ENCODE data around the gene DGKI. TPM values are rescaled to one million over a fixed set of nuclear protein-coding genes. Genes with fewer than 3 reads are reported as not detected.

Gene DGKI
- total and polyA plus RNA-seq, 3 donors from 2014 or later: 3.2 to 6.6 (median 4.3) TPM

DNA sequence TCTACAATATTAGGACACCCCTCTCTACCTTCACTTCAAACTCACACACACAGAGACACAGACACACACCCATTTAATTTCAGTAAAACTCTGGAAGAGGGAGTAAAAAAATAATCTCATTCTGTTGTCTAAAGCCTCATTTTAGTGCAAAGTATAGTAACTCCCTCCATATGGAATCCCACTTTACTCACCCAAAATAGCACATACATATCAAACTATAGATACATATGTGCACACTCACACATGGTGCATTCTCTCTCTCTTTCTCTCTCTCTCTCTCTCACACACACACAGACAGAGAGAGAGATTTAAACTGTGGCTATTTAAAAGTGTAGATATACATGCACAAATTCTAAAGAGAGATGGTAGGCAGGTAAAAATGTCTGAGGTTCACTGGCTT lies 323.6 kb downstream of the DGKI start:
- Histone ChIP-seq H3K9me3 (no peaks in the 10 kb centered on the region), H3K4me3 (no peak overlapping the region), H3K36me3 (ENCODE audit: low read depth, missing control alignments) (no peaks in the 10 kb centered on the region), H3K4me1 (no peaks in the 10 kb centered on the region), H3K27ac (no peak overlapping the region), H3K27me3 (no peaks in the 10 kb centered on the region)
- intact Hi-C loops (cut with DNase I; ENCODE audit: low total_unique reads): no loop called here
- no peak for TF ChIP-seq CTCF (IDR thresholded peaks at IDR 0.05)
- no peak for TF ChIP-seq POLR2A (IDR thresholded peaks at IDR 0.05)
- DNase-seq: no peak

- intact Hi-C loops (cut with DNase I; ENCODE audit: low total_unique reads): no loop called here
- H3K4me3 ChIP-seq: no peak overlapping the region
- no peaks in the 10 kb centered on the region for H3K27me3 ChIP-seq
- no peaks in the 10 kb centered on the region for H3K36me3 ChIP-seq (ENCODE audit: low read depth, missing control alignments)
- DNase-seq: no peak
- WGBS, 2 donors: 92 to 93% methylated on average over 5 of the region's 5 CpGs
- no peak for TF ChIP-seq CTCF (IDR thresholded peaks at IDR 0.05)
- TF ChIP-seq POLR2A (IDR thresholded peaks at IDR 0.05): no peak
- no peaks in the 10 kb centered on the region for H3K9me3 ChIP-seq
- H3K4me1 ChIP-seq: no peaks in the 10 kb centered on the region
- no peak overlapping the region for H3K27ac ChIP-seq
Observed at GRCh38 chr7:137521451-137521850, 325.3 kb downstream of the DGKI start.

DNA sequence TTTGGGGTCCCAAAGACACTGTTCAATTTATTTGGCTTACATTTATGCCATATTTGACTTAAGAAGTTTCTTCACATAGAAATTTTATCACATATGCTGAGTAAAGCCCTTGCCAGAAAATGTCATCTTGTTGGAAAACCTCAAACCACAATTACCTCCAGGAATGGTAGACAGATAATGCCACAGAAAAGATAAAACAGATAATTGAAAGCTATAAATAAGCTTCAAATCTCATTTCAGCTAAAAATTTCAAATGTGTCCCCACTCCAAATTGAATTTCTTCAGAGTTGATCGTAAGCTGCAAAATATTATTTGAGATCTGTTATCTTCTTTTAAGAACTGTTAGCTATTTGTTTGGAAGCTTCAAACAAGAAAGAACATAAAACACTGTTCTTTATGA lies 326.8 kb downstream of the DGKI start:
- WGBS, 2 donors: 92% methylated on average over 1 of the region's 1 CpG
- Histone ChIP-seq H3K4me3 (no peak overlapping the region), H3K9me3 (no peaks in the 10 kb centered on the region), H3K36me3 (ENCODE audit: low read depth, missing control alignments) (no peaks in the 10 kb centered on the region), H3K4me1 (no peaks in the 10 kb centered on the region), H3K27me3 (no peaks in the 10 kb centered on the region), H3K27ac (no peak overlapping the region)
- no peak for DNase-seq
- no peak for TF ChIP-seq POLR2A (IDR thresholded peaks at IDR 0.05)
- no peak for TF ChIP-seq CTCF (IDR thresholded peaks at IDR 0.05)
- intact Hi-C loops (cut with DNase I; ENCODE audit: low total_unique reads): no loop called here

- H3K27ac ChIP-seq: no peak overlapping the region
- intact Hi-C loops (cut with DNase I; ENCODE audit: low total_unique reads): no loop called here
- no peak for TF ChIP-seq POLR2A (IDR thresholded peaks at IDR 0.05)
- no peak for TF ChIP-seq CTCF (IDR thresholded peaks at IDR 0.05)
- WGBS, 2 donors: 56 to 80% methylated on average over 4 of the region's 4 CpGs
- H3K4me3 ChIP-seq: no peak overlapping the region
- no peaks in the 10 kb centered on the region for H3K4me1 ChIP-seq
- H3K9me3 ChIP-seq: no peaks in the 10 kb centered on the region
- no peak for DNase-seq
- H3K27me3 ChIP-seq: no peaks in the 10 kb centered on the region
- no peaks in the 10 kb centered on the region for H3K36me3 ChIP-seq (ENCODE audit: low read depth, missing control alignments)
Observed at GRCh38 chr7:137519181-137519691, 327.5 kb downstream of the DGKI start.

DNA sequence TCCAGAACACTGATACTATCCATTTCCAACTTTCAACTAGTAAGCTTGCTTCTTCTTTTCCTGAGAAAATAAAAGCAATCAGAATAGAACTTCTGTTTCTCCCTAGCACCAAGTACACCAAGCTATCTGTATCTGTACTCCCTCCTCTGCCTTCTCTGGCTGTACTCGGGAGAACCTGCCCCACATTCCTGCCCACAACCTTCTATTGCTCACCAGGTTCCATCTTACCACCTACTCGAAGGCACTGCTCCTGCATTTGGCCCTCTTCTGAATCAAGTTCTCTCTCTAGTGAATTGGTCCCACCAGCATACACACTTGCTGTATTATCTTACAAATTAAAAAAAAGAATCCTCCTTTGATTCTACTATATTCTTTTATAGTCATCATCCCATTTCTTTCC lies 333.7 kb downstream of the DGKI start:
- H3K36me3 ChIP-seq (ENCODE audit: low read depth, missing control alignments): no peaks in the 10 kb centered on the region
- H3K9me3 ChIP-seq: no peaks in the 10 kb centered on the region
- H3K4me3 ChIP-seq: no peak overlapping the region
- intact Hi-C loops (cut with DNase I; ENCODE audit: low total_unique reads): no loop called here
- DNase-seq: no peak
- no peak for TF ChIP-seq CTCF (IDR thresholded peaks at IDR 0.05)
- no peak for TF ChIP-seq POLR2A (IDR thresholded peaks at IDR 0.05)
- 76% methylated on average over 2 of the region's 2 CpGs for WGBS, 2 donors
- no peaks in the 10 kb centered on the region for H3K4me1 ChIP-seq
- no peak overlapping the region for H3K27ac ChIP-seq
- no peaks in the 10 kb centered on the region for H3K27me3 ChIP-seq
